DOHH2 (cell line): Measurements from ENCODE around the gene SLAMF1.

Experiments used
- CTCF ChIP-seq: fragments of 200-600 bp; sonication (generic); IDR thresholded peaks from one replicate; pipeline ENCODE4 v1.5.1; 2014; ENCODE audit warnings: antibody characterized with exemption, mild to moderate bottlenecking, low read depth, low read length; ENCODE audit not compliant: poor library complexity, severe bottlenecking
- EZH2phosphoT487 ChIP-seq: fragments of 200-600 bp; sonication (generic); IDR thresholded peaks from 2 replicates; pipeline ENCODE4 v1.6.1; 2017; ENCODE audit warnings: borderline replicate concordance, mild to moderate bottlenecking, antibody characterized with exemption, low read length, moderate library complexity, mixed read lengths

- TF ChIP-seq CTCF (no peak), EZH2phosphoT487 (no peak)
These were observed 69.2 kb downstream of the SLAMF1 start for GRCh38 chr1:160577671-160578070.
